K562 (cell line): Measurements from ENCODE around the gene WWOX.

ENCODE experiments used
- CSDE1 ChIP-seq, 2 experiments: fragments of 450-650 bp; IDR thresholded peaks; 2 replicates each; pipeline ENCODE4 v1.6.1; 2016; ENCODE audit warnings: mild to moderate bottlenecking in 1 of 2
- CTCF ChIP-seq, 3 experiments: IDR thresholded peaks in 2 of 3; conservative IDR thresholded peaks in 1 of 3; 2 replicates each; pipeline ENCODE4 v1.5.1; 2011 to 2012; ENCODE audit warnings: low read length in 3 of 3, mild to moderate bottlenecking in 3 of 3, control low read depth in 2 of 3, improper control_type of control experiment in 1 of 3, inconsistent platforms in 1 of 3, low read depth in 1 of 3, mixed read lengths in 1 of 3, moderate library complexity in 1 of 3; ENCODE audit not compliant: insufficient read depth in 2 of 3
- E2F4 ChIP-seq: sonication (generic); formaldehyde crosslinking; IDR thresholded peaks from 2 replicates; pipeline ENCODE4 v1.8.0; 2022; ENCODE audit warnings: mild to moderate bottlenecking, low read depth, missing genetic modification reagents
- EP300 ChIP-seq: IDR thresholded peaks from 2 replicates; pipeline ENCODE4 v1.6.1; 2012; ENCODE audit warnings: low read length, improper control_type of control experiment
- JUN ChIP-seq, 2 experiments: sonication (generic) in 1 of 2; formaldehyde crosslinking in 1 of 2; IDR thresholded peaks; 2 replicates each; pipeline versions ENCODE4 v1.6.1 to v1.8.0; 2012 to 2022; ENCODE audit warnings: borderline replicate concordance in 2 of 2, mild to moderate bottlenecking in 2 of 2, improper control_type of control experiment in 1 of 2, low read depth in 1 of 2, low read length in 1 of 2, missing genetic modification reagents in 1 of 2
- NR2F6 ChIP-seq: fragments of 450-650 bp; formaldehyde crosslinking; IDR thresholded peaks from 2 replicates; pipeline ENCODE4 v1.4.0; 2020; ENCODE audit warnings: mild to moderate bottlenecking
- POLR2AphosphoS5 ChIP-seq: IDR thresholded peaks from 2 replicates; pipeline ENCODE4 v1.6.1; 2011; ENCODE audit warnings: mild to moderate bottlenecking, low read depth, low read length, moderate library complexity; ENCODE audit not compliant: control insufficient read depth, insufficient read depth
- PRPF4 ChIP-seq: fragments of 200-400 bp; formaldehyde crosslinking; IDR thresholded peaks from one replicate; pipeline ENCODE4 v1.6.1; 2017; ENCODE audit warnings: low read length, low read depth, mild to moderate bottlenecking; ENCODE audit not compliant: insufficient read depth, poor library complexity, severe bottlenecking
- TAF1 ChIP-seq: IDR thresholded peaks from 2 replicates; pipeline ENCODE4 v1.6.1; 2011; ENCODE audit warnings: mild to moderate bottlenecking, low read length, moderate library complexity; ENCODE audit not compliant: insufficient read depth, control insufficient read depth, severe bottlenecking; ENCODE audit errors: extremely low read depth
- ZFP1 ChIP-seq: fragments of 450-650 bp; formaldehyde crosslinking; IDR thresholded peaks from 2 replicates; pipeline ENCODE4 v1.4.0; 2020; ENCODE audit warnings: mild to moderate bottlenecking, mixed read lengths

- TF ChIP-seq ZFP1 (CRISPR knock-in tag) (no peak), EP300 (no peak), JUN (IDR thresholded peaks at IDR 0.05; ENCODE audit: borderline replicate concordance, low read depth, low read length) (no peak), JUN (CRISPR knock-in tag; IDR thresholded peaks at IDR 0.05; ENCODE audit: borderline replicate concordance) (no peak), E2F4 (CRISPR knock-in tag) (no peak), NR2F6 (CRISPR knock-in tag) (no peak), PRPF4 (no peak), CTCF (IDR thresholded peaks at IDR 0.05 in 2 of 3, conservative IDR thresholded peaks at IDR 0.05 in 1 of 3; ENCODE audit: insufficient read depth in 2 of 3, low read depth in 1 of 3, low read length in 3 of 3) (no peak), POLR2AphosphoS5 (no peak), TAF1 (no peak), CSDE1 (IDR thresholded peaks at IDR 0.05) (no peak)
Observed at GRCh38 chr16:78764478-78764877, 665.0 kb downstream of the WWOX start.
